Inflammatory macrophage treated with lipopolysaccharide for 4 hours (primary cell): Measurements from ENCODE around the gene SEC61A2.
"Not testable (repeated sequence)": the region's sequence is repeated elsewhere in the genome, so short reads cannot be mapped to it uniquely, and the experiment has no call there.

Experiments
- DNase-seq: peaks from one replicate; pipeline ENCODE4 v3.0.0-alpha.2; 2020

Gene SEC61A2

DNA sequence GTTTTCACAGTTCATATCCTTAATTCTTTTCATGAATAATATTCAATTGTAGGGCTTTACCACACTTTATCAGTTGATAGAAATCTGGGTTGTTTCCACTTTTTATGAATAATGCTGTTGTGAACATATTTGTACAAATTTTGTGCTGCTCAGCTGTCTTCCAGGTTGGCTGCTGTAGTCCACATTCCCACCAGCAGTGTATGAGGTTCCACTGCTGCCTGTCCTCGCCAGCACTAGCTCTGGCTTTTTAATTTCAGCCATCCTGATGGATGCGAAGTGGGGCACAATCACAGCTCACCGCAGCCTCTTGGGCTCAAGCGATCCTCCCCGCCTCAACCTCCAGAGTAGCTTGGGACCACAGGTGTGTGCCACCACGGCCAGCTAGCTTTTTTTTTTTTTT, 33.5 kb downstream of the SEC61A2 start:
- no peak for DNase-seq

DNA sequence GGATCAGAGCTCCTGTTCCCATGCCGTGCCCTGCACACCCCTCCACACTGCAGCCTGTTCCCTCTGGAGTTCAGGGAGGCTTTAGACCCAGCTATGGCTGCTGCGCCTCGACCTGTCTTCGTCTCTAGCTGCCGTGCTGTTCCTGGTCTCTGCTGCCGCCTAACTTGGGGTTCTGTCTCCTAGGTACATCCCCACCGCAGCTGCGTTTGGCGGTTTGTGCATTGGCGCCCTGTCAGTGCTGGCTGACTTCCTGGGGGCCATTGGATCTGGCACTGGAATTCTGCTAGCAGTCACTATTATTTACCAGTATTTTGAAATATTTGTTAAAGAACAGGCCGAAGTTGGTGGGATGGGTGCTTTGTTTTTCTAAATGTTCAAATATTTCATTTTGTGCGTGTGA, 34.6 kb downstream of the SEC61A2 start:
- DNase-seq, result no peak

DNA sequence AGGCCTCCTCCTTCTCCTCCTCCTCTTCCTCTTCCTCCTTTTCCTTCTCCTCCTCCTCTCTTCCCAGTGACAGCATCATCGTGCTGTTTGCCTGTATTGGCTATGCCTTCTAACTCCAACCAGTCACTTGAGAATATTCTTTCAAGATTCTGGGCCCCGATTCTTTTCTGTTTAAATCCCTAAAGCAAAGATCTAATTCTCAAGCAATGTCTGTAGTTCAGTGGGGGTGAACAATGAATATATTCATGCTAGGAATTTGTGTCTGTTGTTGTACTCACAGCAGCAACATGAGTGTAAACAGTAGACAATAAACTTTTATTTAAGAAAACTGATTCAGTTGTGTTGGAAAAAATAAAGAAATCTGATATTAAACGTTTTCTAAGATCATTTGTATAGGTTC, 35.6 kb downstream of the SEC61A2 start:
- no peak for DNase-seq

DNA sequence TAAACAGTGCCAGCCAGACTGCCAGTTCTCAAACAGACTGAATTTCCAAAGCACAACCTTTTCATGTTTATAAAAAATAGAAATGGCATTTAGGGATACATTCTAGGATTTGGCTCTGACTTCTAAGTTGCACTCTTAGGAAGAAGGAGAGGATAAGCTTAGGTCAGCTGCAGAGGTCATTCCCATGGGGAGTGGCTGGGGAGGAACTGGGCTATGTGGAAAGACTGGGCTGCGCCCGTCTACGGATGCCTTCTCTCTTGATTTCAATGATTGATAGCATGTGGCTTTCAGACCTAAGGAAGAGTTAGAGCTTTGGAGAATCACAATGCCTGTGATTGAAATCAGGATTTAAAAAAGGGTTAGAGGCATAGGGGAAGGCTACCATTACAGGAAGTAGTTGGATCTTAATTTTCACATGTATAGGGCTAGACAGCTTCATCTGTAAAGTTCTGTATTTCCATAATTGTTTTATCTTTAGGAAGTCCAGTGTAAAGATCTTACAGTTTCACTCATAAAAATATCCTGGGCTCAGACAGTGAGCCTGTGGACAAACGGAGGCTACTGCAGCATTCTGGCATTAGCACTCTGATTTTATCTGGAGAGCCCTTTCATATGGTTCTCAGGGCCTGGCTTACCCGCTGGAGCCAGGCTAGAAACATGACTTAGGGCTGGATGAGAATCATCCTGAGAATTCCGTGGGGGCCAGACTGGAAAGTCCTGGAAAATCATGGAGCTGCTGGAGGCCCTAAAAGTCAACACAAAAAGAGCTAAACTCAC, 36.7 kb downstream of the SEC61A2 start:
- no peak for DNase-seq

DNA sequence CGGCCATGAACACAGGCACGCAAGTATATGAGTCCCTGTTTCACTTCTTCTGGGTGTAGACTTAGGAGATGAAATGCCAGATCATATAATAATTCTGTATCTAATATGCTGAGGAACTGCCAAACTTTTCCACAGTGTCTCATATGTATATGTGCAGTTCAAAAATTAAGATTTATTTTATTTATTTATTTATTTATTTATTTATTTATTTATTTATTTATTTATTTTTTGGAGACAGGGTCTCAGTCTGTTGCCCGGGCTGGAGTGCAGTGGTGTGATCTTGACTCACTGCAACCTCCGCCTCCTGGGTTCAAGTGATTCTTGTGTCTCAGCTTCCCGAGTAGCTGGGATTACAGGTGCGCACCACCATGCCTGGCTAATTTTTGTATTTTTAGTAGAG, 42.0 kb downstream of the SEC61A2 start:
- not testable (repeated sequence) for DNase-seq

DNA sequence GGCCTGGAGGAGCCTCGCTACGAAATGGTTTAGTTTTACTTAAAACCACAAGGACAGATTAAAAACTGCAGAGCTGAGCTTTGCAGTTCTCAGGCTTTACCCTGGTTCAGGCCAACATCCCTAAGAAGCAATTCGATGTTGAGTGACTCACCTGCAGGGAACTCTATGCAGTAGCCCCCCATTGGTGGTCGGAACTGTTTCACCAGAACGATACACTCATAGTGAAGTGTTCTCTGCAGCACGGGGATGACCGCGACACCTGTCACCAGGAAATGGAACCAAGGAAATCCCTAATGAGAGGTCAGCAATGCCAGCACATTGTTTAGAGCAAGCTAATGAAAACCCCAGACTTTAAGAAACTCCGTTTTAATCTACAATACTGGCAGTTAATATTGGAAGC, 48.2 kb downstream of the SEC61A2 start:
- no peak for DNase-seq

DNA sequence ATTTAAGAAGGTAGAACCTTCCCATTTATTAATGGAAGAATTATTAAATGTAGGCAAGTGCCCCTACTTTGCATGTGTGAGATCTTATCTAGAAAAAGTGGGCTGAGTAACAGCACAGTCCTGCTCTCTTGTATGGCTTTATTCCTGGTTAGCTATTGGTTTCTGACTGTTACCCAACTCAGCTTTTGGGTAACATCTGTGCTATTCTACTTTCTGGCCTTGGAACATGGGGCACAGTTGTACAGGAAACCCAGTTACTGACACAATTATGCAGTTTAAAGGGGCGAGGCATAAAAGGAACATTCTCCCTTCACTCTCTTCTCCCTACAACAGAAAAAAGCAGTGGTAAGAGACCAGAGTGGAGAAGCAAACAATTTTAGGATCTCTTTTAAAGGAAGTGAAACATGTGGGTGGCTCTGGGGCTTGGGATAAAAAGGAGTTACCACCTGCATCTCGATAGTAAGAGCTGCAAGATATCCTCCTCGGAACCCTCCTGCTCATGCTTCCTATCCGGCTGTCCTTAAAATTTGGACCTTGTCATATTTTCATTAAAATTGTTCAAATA, 50.2 kb downstream of the SEC61A2 start:
- peak; percentile 37 for DNase-seq

DNA sequence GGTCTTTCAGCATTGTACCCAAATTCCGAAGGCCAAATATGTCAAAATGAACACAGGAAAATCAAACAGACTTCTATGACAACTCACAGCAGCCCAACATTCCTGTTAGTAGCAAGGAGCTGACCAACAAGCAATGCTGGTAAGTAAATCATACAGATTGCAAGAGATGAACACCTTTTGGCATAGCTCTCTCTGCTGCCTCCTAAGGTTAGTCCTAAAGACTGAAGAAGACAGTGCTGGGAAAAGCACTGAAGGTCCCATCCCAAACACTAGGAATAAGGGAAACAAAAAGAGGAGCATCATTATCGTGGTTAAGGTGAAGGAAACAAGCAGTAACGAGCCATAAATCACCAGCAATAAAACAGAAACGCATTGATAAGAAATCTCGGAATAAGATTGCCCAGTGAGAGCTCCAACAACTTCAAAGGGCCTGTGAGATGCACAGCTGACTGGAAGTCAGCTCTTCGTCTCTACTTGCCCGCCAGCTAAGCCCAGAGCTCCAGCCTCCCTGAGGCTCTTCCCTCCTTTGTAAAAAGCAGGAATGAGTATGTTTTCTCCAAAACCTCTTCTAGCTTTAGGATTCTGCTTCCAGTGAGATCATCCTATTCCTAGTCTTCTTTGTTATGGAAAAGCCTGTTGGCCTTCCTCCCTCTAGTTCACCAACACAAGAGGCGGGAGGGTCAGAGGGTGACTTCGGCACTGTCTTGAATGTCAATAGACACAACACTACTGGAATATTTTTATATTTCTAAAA, 50.9 kb downstream of the SEC61A2 start:
- DNase-seq, result no peak

DNA sequence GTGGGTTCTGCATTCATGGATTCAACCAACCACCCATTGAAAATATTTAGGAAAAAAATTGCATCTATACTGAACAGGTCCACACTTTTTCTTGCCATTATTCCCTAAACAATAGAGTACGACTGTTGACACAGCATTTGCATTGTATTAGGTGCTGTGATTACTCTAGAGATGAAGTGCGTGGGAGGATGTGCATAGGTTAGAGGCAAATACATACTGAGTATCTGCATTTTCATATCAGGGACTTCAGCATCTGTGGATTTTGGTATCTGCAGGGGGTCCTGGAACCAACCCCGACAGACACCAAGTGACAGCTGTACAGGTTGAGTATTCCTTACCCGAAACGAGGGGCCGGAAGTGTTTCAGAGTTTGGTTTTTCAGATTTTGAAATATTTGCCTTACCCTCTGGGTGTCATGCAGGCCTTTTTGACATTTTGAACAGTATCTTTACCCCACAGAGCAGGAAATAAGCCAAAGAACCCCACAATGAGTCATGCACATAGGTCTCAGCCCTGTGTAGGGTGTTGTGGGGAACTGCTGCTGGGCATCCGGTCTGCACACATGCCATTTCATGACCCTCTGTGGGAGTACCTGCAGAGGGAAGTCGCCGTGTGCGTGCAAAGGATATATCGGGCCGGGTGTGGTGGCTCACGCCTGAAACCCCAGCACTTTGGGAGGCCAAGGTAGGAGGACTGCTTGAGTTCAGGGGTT, 51.7 kb downstream of the SEC61A2 start:
- peak; percentile 74 for DNase-seq

DNA sequence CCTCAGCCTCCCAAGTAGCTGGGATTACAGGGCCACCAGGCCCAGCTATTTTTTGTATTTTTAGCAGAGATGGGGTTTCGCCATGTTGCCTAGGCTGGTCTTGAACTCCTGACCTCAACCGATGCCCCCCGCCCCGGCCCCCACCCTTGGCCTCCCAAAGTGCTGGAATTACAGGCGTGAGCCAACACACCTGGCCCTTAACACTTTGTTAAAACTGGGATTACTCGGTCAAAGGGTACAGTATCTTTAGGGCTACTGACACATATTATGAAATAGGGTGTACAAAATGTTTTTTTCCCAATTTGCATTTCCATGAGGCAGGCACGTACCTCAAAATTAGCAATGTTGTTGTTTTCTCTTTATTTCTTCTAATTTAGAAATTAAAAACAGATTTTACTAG, 54.7 kb downstream of the SEC61A2 start:
- no peak for DNase-seq

DNA sequence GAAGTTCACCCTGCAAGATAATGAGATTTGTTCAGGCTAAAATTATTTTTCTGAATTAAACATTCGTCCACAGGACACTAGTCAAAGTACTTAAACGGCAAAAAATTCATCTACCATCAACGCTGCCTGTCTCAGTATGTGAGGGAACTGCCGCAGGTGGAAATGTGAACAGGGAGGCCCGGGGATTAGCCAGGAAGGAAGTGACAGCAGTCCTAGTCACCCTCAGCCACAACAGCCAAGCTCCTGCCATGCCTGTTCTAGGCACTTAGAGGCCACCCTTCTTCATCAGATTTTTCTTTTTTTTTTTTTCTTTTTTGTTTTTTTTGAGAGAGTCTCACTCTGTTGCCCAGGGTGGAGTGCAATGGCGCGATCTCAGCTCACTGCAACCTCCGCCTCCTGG, 56.8 kb downstream of the SEC61A2 start:
- DNase-seq, result no peak

DNA sequence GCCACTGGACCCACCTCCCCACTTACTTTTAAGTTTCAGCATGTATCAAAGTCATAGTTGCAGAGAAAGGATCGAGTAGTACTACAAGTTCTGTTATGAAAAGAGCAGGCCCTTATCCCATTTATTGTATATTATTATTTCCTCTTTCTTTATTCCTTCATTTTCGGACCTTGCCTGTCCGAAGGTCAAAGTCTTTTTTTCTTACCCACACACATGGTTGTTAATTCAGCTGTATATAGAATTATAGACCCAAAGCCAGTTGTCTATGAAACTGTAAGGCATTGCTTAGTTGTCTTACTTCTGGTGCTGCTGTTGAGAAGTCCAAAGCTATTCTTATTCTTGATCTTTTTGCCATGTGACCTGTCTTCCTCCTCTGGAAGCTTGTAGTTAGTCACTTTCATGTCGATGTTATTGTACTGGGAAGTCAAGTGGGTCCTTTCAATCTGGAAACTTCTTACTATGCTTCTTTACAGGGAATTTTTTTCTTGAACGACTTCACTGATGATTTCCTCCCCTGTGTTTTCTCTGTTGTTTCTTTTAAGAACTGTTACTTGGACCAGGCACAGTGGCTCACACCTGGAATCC, 57.9 kb downstream of the SEC61A2 start:
- DNase-seq, result peak; percentile 11

DNA sequence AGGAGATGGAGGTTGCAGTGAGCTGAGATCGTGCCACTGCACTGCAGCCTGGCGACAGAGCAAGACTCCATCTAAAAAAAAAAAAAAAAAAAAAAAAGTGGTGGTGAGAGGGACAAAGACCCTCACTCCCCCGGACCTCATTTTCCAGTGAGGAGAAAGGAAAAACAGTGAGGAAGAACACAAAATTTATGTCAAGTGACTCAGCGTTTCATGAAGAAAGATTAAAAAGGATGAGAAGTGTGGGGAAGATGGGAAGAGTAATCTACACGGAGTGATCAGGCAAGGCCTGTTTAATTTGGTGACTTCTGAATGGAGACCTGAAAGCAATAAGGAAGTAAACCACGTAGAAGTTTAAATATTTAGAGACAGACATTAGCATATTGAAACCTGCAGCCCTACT, 59.2 kb downstream of the SEC61A2 start:
- no peak for DNase-seq

DNA sequence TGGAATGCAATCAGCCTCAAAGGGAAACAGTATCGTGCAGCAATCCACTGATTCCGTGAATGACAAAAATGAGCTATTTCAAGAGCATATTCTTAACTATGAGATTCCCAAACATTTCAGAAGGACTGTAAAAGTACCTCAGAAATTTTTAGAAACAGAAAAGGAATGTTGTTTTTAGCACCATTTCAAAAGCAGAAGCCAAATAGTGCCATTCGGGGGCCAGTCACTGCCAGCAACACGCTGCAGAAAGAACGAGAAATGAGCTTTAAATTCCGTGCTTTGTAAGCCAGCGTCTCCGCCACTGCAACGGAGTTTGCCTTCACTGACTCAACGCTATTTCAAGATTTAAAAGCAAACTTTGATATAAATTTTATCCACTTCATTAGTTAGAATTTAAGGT, 59.9 kb downstream of the SEC61A2 start:
- DNase-seq, result no peak

DNA sequence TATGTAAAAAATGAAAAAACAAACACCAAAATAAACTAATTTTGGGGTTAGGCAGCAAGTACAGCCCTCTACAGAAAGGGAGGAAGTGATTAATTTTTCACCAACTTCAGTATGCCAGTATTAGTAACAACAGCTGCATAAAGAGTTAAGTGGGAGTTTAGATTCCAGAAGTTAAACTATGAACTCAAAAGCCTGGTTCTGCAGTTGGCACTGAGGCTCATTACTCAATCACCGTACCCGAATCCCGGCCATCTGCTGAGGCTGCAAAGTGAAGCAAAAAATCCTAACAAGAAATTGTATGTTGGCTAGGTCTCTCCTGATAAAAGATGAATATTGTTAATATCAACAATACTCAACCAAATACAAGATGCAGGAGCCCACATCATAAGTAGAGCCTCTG, 62.2 kb downstream of the SEC61A2 start:
- peak; percentile 31 for DNase-seq

DNA sequence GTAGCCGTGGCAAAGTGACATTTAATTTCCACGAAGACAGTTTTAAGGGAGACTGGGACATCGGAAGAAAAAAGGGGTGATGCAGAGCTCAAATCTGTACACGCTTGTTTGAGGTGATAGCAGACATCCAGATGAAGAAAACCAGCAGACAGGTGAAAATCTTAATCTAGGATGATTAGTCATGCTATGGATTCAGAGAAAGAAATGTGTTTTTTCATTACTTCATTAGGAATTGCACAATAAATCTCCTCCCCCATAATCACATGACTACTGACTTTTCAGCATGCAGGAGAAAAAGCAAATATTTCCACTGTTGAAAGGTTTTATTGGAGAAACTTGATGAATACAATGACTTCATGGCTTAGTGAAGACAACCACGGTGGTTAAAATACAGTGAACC, 63.7 kb downstream of the SEC61A2 start:
- peak; percentile 68 for DNase-seq

DNA sequence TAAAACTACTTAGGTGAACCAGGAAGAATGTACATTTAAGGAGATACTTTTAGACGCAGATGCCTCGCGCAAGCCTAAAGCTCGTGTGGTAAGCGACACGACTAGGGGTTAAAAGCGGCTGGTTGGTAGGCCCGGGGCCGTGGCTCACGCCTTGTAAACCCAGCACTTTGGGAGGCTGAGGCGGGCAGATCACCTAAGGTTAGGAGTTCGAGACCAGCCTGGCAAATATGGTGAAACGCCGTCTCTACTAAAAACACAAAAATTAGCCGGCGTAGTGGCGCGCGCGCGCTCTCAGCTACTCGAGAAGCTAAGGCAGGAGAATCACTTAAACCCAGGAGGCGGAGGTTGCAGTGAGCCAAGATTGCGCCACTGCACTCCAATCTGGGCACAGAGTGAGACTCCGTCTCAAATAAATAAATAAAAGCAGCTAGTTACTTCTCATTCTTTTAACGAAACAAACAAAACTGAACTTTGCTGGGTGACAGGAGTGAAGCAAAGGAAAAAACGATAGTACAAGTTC, 65.3 kb downstream of the SEC61A2 start:
- DNase-seq, result peak; percentile 32

DNA sequence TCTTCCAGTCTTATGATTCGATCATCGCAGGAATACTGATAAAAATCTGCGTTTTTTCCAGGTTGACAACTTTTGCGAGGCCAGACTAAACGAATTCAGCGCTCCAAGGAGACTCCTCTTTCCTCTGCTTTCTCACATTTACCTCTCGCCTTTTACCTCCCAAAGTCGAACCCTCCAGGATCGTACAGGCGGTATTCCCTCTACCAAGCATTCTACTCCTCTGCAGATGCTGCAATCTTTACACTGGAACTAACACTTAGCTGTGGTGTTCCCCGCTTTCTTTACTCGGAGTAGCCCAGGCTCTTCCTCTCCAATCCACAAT, 65.8 kb downstream of the SEC61A2 start:
- DNase-seq, result no peak

DNA sequence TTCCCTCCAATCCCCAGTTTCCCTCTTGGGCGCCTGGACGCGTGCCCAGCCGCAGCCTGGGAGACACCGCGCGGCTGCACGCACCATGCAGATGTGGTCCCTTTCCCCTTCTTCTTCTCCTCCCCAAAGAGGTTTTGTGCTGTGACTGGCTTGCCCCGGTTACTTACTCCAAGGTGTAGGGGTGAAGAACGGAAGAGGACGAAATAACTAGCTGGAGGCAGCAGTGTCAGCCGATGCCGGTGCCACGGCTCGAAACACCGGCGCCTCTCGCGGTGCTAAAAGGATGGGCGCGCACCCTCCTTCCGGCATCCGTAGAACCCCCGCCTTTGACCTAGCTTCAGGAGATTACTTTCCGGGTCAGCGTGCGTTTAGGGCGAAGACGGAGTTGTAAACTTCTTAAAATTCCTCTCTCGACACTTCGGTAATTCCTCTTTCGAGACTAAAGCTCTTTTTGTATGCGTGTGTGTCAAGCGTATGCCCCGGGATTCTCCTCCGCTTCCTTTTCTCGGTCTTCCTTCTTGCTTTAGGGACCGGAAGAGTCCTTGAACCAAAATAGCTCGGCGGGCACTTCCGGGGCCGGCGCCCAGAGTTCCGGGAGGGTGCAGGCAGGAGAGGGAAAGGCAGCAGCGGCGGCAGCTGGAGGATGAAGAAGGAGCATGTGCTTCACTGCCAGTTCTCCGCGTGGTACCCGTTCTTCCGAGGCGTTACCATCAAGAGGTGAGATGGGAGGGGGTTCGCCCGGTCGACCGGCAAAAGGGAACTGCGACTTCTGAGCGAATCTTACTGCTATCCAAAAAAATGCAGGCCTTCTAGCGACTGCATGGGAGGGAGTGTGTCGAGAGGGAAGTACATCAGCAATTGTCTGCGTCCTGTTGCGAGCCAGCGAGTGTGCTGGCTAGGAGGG, 66.4 kb downstream of the SEC61A2 start, which contains the start of the genes CDC123 and NUDT5:
Gene CDC123 (plus strand): TSS at position 586 of the 904 bp plus-strand sequence. CDS start 58 bp downstream, at position 644.
Gene NUDT5 (minus strand): TSS at position 289 of the 904 bp plus-strand sequence. CDS start 9,600 bp downstream, outside the sequence.
- DNase-seq, result peak; percentile 91

DNA sequence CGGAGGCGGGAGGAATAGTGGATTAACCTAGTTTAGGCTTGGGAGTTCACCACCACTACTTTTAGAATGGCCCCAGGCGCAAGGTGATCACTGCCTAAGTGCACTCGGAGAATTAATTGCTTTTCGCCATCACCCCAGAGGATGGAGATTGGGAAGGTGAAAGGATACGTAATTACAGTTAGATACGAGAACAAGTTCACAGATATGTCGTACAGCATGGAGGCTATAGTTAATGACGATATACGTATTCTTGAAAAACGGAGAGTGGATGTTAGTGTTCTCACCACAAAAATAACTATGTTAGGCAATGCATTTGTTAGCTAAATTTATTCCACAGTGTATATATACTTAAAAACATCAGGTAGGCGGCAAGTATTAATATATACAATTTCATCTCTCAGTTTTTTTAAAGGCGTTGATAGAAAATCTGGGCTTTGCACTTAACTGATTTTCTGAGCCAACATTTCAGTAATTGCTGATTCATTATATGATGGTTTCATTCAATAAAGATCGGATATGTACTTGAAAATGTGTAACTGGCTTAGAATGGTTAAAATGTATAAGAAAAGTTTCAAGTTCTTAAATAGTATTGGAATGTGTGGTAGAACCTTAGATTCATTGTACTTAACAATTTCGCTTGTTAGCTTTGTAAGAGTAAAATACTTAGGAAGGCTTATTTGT, 67.2 kb downstream of the SEC61A2 start:
- DNase-seq, result no peak

DNA sequence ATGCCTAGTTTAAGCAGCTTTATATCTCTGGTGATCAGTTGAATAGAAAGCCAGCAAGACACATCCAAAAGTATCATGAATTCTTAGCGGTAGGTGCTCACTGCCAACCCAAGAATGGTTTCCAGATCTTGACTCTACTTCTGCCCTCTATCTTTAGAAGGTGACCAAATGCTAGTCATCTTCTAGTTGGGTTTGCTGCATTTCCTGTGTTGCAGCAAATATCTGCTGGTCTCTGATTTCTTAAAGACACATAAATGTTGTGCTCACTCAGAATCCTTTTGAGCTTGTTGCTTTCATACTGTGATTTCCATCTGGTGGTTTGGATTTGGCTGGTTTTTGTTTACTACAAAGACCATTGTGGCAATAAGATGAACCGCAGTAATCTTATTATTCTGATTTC, 68.7 kb downstream of the SEC61A2 start:
- DNase-seq, result peak; percentile 51
